Neural crest cell (in vitro differentiated cells): ENCODE data around the gene SLC9A4. TPM values are rescaled to one million over a fixed set of nuclear protein-coding genes. Genes with fewer than 3 reads are reported as not detected.

ENCODE experiments used
- DNase-seq: peaks from one replicate; pipeline ENCODE4 v3.0.0; 2021; ENCODE audit warnings: low read depth, mixed read lengths, low spot score
- H3K27ac Mint-ChIP-seq: one replicate; pipeline ENCODE4 v1.8.0; 2021; ENCODE audit warnings: mild to moderate bottlenecking, mixed read lengths; ENCODE audit not compliant: unreplicated experiment
- H3K27me3 Mint-ChIP-seq: 2 replicates; pipeline ENCODE4 v1.8.0; 2021; ENCODE audit warnings: low read depth, mild to moderate bottlenecking, mixed read lengths
- H3K36me3 Mint-ChIP-seq: 2 replicates; pipeline ENCODE4 v1.8.0; 2021; ENCODE audit warnings: low read depth, mild to moderate bottlenecking, mixed read lengths
- H3K4me1 Mint-ChIP-seq: 2 replicates; pipeline ENCODE4 v1.8.0; 2021; ENCODE audit warnings: mixed read lengths
- H3K4me3 Mint-ChIP-seq: one replicate; pipeline ENCODE4 v1.8.0; 2021; ENCODE audit warnings: mild to moderate bottlenecking, mixed read lengths
- H3K9me3 Mint-ChIP-seq: 2 replicates; pipeline ENCODE4 v1.8.0; 2021; ENCODE audit warnings: mixed read lengths
- total RNA-seq: library from RNA; stranded (reverse); gene quantifications from 2 replicates; pipeline ENCODE4 v1.2.1, GENCODE V29; 2021
- TF ChIP-seq, protein P1 (sequence below): fragments of 200-600 bp; sonication (generic); conservative IDR thresholded peaks from 2 replicates; pipeline ENCODE4 v1.5.0; 2021; ENCODE audit warnings: antibody characterized with exemption, mild to moderate bottlenecking

Gene SLC9A4
- total RNA-seq, 1 donor from 2014 or later: not detected

DNA sequence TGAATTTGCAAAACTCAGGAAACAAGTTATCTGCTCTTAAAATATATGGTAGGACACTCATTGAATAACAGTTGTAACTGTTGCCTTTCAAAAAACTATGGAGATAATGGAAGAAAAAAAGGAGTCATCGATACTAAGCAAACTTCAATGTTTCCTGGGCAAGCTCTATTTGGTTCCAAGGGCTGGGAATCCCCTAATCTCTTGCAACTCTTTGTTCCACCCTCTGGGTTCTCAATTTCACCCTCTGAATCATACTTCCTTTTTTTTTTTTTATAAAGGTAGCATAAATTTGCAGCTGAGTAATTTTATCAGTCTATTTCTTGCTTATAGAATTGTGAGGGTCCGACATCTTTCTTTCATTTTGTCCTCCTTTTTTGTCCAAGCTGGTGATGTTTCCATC is 36.7 kb downstream of the SLC9A4 start:
- no peaks in the 10 kb centered on the region for H3K4me1 Mint-ChIP-seq
- peaks cover 3% of the 10 kb centered on the region for H3K36me3 Mint-ChIP-seq
- no peak overlapping the region for H3K27ac Mint-ChIP-seq
- no peak for DNase-seq
- H3K27me3 Mint-ChIP-seq: no peaks in the 10 kb centered on the region
- peaks cover 5% of the 10 kb centered on the region for H3K9me3 Mint-ChIP-seq
- TF ChIP-seq, protein P1, sequence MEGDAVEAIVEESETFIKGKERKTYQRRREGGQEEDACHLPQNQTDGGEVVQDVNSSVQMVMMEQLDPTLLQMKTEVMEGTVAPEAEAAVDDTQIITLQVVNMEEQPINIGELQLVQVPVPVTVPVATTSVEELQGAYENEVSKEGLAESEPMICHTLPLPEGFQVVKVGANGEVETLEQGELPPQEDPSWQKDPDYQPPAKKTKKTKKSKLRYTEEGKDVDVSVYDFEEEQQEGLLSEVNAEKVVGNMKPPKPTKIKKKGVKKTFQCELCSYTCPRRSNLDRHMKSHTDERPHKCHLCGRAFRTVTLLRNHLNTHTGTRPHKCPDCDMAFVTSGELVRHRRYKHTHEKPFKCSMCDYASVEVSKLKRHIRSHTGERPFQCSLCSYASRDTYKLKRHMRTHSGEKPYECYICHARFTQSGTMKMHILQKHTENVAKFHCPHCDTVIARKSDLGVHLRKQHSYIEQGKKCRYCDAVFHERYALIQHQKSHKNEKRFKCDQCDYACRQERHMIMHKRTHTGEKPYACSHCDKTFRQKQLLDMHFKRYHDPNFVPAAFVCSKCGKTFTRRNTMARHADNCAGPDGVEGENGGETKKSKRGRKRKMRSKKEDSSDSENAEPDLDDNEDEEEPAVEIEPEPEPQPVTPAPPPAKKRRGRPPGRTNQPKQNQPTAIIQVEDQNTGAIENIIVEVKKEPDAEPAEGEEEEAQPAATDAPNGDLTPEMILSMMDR: no peak
- no peak overlapping the region for H3K4me3 Mint-ChIP-seq

DNA sequence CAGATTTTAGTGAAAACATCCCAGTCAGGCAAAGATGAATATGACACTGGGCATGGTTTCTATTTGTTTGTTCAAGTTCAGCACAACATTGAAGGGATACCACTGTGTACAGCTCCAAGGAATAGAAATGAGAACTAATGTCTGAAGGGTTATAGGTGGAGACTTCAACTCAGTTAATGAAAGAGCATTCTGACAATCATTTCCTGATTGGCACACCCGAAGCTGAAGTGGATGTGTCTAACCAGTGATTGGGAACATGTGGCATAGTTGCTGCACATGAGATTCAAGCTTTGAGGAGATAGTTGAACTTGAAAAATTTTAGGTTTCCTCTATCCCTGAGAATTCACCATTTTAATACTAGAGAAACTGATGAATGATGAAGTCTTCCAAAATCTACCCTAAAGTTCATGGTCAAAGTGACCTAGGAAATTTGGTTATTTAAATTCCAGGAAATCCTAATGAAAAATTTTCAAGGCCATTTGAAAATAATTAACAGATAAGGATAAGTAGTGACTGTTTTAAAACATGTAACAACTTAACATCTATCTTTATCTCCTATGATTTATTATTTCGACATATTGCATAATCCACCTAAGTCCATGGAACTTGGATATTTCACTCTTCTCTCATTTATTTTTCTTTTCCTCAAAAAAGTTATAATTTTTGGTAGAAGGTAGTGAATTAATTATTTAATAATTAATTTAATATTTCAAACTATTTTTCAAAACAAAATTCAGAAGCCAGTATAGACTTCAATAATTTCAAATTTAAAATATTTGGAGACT is 38.0 kb downstream of the SLC9A4 start:
- H3K27me3 Mint-ChIP-seq: no peaks in the 10 kb centered on the region
- peaks cover 5% of the 10 kb centered on the region for H3K9me3 Mint-ChIP-seq
- DNase-seq: no peak
- H3K36me3 Mint-ChIP-seq: peaks cover 3% of the 10 kb centered on the region
- no peak overlapping the region for H3K4me3 Mint-ChIP-seq
- TF ChIP-seq, protein P1: no peak
- no peak overlapping the region for H3K27ac Mint-ChIP-seq
- no peaks in the 10 kb centered on the region for H3K4me1 Mint-ChIP-seq

DNA sequence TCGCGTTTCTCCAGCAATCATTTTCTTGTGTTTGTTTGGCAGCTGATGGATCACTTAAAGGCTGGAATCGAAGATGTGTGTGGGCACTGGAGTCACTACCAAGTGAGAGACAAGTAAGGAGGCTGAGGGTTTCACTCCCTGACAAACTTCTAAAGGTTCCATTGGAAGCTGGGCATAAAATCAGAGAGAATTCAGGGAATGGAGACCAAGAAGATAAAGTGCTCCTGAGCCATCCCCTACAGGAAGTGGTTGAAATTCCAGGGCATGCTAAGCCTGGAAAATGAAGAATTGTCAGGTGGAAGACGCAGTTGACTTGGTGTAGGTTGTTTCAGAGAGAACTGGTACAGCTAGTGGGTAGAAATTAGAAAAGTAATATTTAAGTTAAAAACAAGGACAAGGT is 39.1 kb downstream of the SLC9A4 start:
- Mint-ChIP-seq H3K9me3 (peaks cover 5% of the 10 kb centered on the region), H3K27ac (no peak overlapping the region), H3K4me3 (no peak overlapping the region), H3K4me1 (no peaks in the 10 kb centered on the region), H3K36me3 (peaks cover 3% of the 10 kb centered on the region), H3K27me3 (no peaks in the 10 kb centered on the region)
- no peak for DNase-seq
- TF ChIP-seq, protein P1: no peak

DNA sequence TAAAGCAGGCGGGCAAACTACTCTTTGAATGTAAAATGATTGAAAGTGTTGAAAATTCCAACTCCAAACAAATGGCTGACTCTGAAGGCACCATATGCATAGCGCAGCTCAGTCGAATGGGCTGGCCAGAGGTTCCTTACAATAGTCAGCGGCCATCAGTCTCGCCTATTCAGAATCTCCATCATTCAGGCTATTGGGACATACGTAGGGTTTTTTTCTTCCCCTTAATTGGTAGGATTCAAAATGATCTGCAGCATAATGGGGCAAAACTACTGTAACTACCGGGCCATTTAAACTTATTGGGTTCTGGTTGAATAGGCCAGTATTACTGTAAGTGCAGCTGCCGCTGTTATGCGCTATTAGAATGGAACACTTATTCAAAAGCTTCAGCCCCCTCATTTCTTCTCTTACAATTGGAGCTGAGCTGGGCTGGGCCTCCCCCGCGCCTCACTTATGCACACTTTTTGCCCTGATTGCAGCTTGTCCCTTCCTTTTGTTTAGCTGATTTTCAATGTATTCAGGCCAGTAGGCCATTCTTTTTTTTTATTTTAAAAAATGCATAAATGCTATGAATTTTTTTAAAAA is 40.4 kb downstream of the SLC9A4 start:
- peaks cover 3% of the 10 kb centered on the region for H3K36me3 Mint-ChIP-seq
- no peaks in the 10 kb centered on the region for H3K4me1 Mint-ChIP-seq
- H3K9me3 Mint-ChIP-seq: peaks cover 5% of the 10 kb centered on the region
- DNase-seq: no peak
- H3K4me3 Mint-ChIP-seq: no peak overlapping the region
- TF ChIP-seq, protein P1: no peak
- no peak overlapping the region for H3K27ac Mint-ChIP-seq
- H3K27me3 Mint-ChIP-seq: no peaks in the 10 kb centered on the region

DNA sequence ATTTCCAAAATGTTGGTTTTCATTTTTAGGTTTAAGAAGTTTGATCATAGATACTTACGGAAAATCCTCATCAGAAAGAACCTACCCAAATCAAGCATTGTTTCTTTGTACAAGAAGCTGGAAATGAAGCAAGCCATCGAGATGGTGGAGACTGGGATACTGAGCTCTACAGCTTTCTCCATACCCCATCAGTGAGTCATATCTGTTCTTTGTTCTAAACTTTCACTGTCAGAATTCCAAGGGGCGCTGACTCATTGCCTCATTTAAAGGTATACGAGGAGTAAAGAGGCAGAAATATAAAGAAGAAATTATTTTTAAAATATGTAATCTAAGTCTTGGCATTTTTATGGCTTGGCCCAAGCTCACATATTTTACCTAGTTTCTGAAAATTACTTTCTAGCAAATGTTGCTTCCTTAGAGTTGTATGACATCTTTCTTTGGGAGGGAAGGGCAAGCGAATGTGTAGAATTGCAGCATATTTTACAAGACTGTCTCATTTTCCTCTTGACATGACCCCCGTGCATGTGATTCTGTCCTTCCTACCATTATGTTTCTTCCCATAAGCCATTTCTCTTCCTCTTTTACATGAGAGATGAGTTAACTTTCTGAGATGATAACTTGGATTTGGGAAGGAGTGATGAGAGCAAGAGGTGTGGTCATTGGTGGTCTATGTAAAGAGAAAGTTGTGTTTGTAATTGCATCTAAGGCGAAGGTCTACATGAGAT is 41.2 kb downstream of the SLC9A4 start:
- H3K36me3 Mint-ChIP-seq: peaks cover 3% of the 10 kb centered on the region
- H3K27me3 Mint-ChIP-seq: no peaks in the 10 kb centered on the region
- DNase-seq: no peak
- no peaks in the 10 kb centered on the region for H3K4me1 Mint-ChIP-seq
- H3K9me3 Mint-ChIP-seq: peaks cover 5% of the 10 kb centered on the region
- H3K27ac Mint-ChIP-seq: no peak overlapping the region
- TF ChIP-seq, protein P1: no peak
- H3K4me3 Mint-ChIP-seq: no peak overlapping the region
